Lower lobe of right lung (tissue), 2 donors: ENCODE measurements around the gene C2CD4D. TPM values are rescaled to one million over a fixed set of nuclear protein-coding genes. Genes with fewer than 3 reads are reported as not detected.

Source experiments
- ATAC-seq, 2 donors: fragments of 200-7000 bp; cut with Tn5 transposase; one replicate each; pipeline ENCODE4 v1.9.1; 2020 to 2022; ENCODE audit warnings: mild to moderate bottlenecking in 2 of 2, moderate library complexity in 2 of 2
- DNase-seq: peaks from one replicate; pipeline ENCODE4 v3.0.0-alpha.2; 2020
- H3K27ac ChIP-seq: fragments of 200-600 bp; one replicate; pipeline ENCODE4 v1.8.0; 2022
- H3K27me3 ChIP-seq: fragments of 200-600 bp; one replicate; pipeline ENCODE4 v1.8.0; 2022; ENCODE audit warnings: low read depth
- H3K36me3 ChIP-seq: fragments of 200-600 bp; one replicate; pipeline ENCODE4 v1.8.0; 2022; ENCODE audit warnings: mild to moderate bottlenecking
- H3K4me1 ChIP-seq: fragments of 200-600 bp; one replicate; pipeline ENCODE4 v1.8.0; 2022
- H3K4me3 ChIP-seq: fragments of 200-600 bp; one replicate; pipeline ENCODE4 v1.8.0; 2022; ENCODE audit warnings: mild to moderate bottlenecking
- H3K9me3 ChIP-seq: fragments of 200-600 bp; one replicate; pipeline ENCODE4 v1.8.0; 2022
- CTCF ChIP-seq: fragments of 200-600 bp; IDR thresholded peaks from one replicate; pipeline ENCODE4 v1.8.0; 2022; ENCODE audit warnings: antibody characterized with exemption, mild to moderate bottlenecking
- intact Hi-C: fragments of 100-400 bp; cut with DNase I; formaldehyde crosslinking; loops from one replicate; pipeline ENCODE4 v1.11.0; 2022
- total RNA-seq: library from RNA; stranded (reverse); fragmentation: NEBNext Ultra II Directional; extraction: Animal tissue kit (Norgen Biotek cat#: 25700); gene quantifications from one replicate; pipeline ENCODE4 v1.2.1, GENCODE V29; 2021
- donor health status: DM: no; HTN: yes; CAD: no; lungs with severe emphysema.

The C2CD4D gene
- total RNA-seq, 1 donor from 2014 or later, result 0.21 TPM

- TF ChIP-seq CTCF, result no peak
- DNase-seq (no peak), ATAC-seq (peak in 1 of 2 donors; percentile 30)
- Histone ChIP-seq H3K36me3 (no peaks in the 10 kb centered on the region), H3K4me3 (no peak overlapping the region), H3K27me3 (no peaks in the 10 kb centered on the region), H3K27ac (no peak overlapping the region), H3K9me3 (no peaks in the 10 kb centered on the region), H3K4me1 (peaks cover 19% of the 10 kb centered on the region)
- intact Hi-C loops, result no loop called here
These were observed 8.4 kb upstream of the C2CD4D start for GRCh38 chr1:151847867-151848596.

- TF ChIP-seq CTCF, result no peak
- DNase-seq (no peak), ATAC-seq (no peak)
- H3K4me3 ChIP-seq, result no peak overlapping the region
- H3K36me3 ChIP-seq, result no peaks in the 10 kb centered on the region
- intact Hi-C loops, result no loop called here
- no peaks in the 10 kb centered on the region for H3K9me3 ChIP-seq
- H3K27ac ChIP-seq, result no peak overlapping the region
- H3K27me3 ChIP-seq, result no peaks in the 10 kb centered on the region
- H3K4me1 ChIP-seq, result peaks cover 19% of the 10 kb centered on the region
These were observed 7.1 kb upstream of the C2CD4D start for GRCh38 chr1:151846686-151847237.

DNA sequence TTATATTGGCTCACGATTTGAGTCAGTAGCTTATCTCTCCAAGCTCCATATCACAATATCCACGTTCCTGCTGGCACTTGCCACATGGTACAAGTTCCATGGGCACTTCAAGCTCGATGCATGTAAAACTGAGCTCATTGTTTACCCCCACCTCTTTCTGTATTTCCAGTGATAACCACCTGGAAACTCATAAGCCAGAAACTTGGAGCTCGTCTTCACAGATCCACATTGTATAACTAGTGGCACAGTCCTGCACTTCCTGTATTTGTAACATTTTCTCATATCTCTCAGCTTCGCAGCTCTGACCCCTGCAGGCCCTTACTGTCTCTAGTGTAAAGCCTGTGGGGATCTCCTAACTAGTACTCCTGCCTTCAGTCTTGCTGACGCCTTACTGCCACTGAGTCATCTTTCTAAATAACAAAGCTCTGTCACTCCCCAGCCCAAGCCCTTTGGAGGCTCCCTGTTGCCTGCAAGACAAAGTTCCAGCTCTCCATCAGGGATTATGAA is 6.5 kb upstream of the C2CD4D start:
- ATAC-seq (no peak), DNase-seq (no peak)
- Histone ChIP-seq H3K4me1 (peaks cover 19% of the 10 kb centered on the region), H3K4me3 (no peak overlapping the region), H3K9me3 (no peaks in the 10 kb centered on the region), H3K36me3 (no peaks in the 10 kb centered on the region), H3K27ac (no peak overlapping the region), H3K27me3 (no peaks in the 10 kb centered on the region)
- intact Hi-C loops, result no loop called here
- no peak for TF ChIP-seq CTCF

DNA sequence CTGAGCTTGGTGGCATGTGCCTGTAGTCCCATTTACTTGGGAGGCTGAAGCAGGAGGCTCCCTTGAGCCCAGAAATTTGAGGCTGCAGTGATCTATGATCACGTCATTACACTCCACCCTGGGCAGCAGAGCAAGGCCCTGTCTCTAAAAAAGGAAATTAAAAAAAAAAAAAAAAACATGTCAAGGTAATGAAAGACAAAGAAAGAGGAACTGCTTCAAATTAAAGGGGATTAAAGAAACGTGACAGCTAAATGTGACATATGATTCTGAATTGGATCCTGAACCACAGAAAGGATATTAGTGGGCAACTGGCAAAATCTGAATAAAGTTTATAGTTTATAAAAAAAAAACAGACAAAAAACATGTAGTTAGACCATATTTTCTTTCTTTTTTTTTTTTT is 3.8 kb upstream of the C2CD4D start:
- DNase-seq (no peak), ATAC-seq (no peak)
- no peaks in the 10 kb centered on the region for H3K9me3 ChIP-seq
- H3K27me3 ChIP-seq, result peaks cover 16% of the 10 kb centered on the region
- no peaks in the 10 kb centered on the region for H3K36me3 ChIP-seq
- H3K27ac ChIP-seq, result no peak overlapping the region
- H3K4me1 ChIP-seq, result peaks cover 22% of the 10 kb centered on the region
- TF ChIP-seq CTCF, result no peak
- H3K4me3 ChIP-seq, result no peak overlapping the region
- intact Hi-C loops, result no loop called here

- no peak overlapping the region for H3K27ac ChIP-seq
- no peak overlapping the region for H3K4me3 ChIP-seq
- H3K27me3 ChIP-seq, result peaks cover 27% of the 10 kb centered on the region
- DNase-seq, result no peak
- intact Hi-C loops, result no loop called here
- H3K36me3 ChIP-seq, result no peaks in the 10 kb centered on the region
- no peaks in the 10 kb centered on the region for H3K9me3 ChIP-seq
- ATAC-seq, result no peak
- peaks cover 27% of the 10 kb centered on the region for H3K4me1 ChIP-seq
- no peak for TF ChIP-seq CTCF
These were observed 1.5 kb upstream of the C2CD4D start for GRCh38 chr1:151841141-151841540.
